Breast epithelium (tissue), 3 donors: ENCODE measurements around the gene NELL1.

Experiments
- CTCF ChIP-seq, 3 donors: fragments of 450-650 bp; IDR thresholded peaks; one replicate each; pipeline ENCODE4 v1.5.1; 2016 to 2017; ENCODE audit warnings: antibody characterized with exemption in 3 of 3, mild to moderate bottlenecking in 3 of 3, moderate library complexity in 3 of 3
- POLR2A ChIP-seq: fragments of 450-650 bp; IDR thresholded peaks from one replicate; pipeline ENCODE4 v1.6.1; 2016; ENCODE audit warnings: antibody characterized with exemption, mild to moderate bottlenecking, moderate library complexity
- POLR2AphosphoS5 ChIP-seq, 3 donors: sonication (generic); formaldehyde crosslinking; IDR thresholded peaks; one replicate each; pipeline ENCODE4 v1.6.1; 2017; ENCODE audit warnings: antibody characterized with exemption in 3 of 3

- TF ChIP-seq CTCF (IDR thresholded peaks at IDR 0.05) (no peak), POLR2A (no peak), POLR2AphosphoS5 (IDR thresholded peaks at IDR 0.05) (no peak)
Observed at GRCh38 chr11:20668844-20669819, at the start of gene NELL1.
